Measurements from ENCODE around the gene COL25A1. TPM values are rescaled to one million over a fixed set of nuclear protein-coding genes. Genes with fewer than 3 reads are reported as not detected.

The COL25A1 gene
- total RNA-seq, 2 donors from 2014 or later, result 0.29 TPM; not detected in 1

- no peak for DNase-seq
- intact Hi-C loops (cut with DNase I), result no loop called here
- H3K4me1 ChIP-seq, result no peaks in the 10 kb centered on the region
- no peaks in the 10 kb centered on the region for H3K9me3 ChIP-seq
- H3K27ac ChIP-seq, result no peak overlapping the region
- H3K36me3 ChIP-seq, result no peaks in the 10 kb centered on the region
- no peak overlapping the region for H3K4me3 ChIP-seq
- H3K9ac ChIP-seq (ENCODE audit: low read depth in 2 of 2, low read length in 2 of 2), result no peak overlapping the region
- no peaks in the 10 kb centered on the region for H3K27me3 ChIP-seq
- TF ChIP-seq, protein P1, sequence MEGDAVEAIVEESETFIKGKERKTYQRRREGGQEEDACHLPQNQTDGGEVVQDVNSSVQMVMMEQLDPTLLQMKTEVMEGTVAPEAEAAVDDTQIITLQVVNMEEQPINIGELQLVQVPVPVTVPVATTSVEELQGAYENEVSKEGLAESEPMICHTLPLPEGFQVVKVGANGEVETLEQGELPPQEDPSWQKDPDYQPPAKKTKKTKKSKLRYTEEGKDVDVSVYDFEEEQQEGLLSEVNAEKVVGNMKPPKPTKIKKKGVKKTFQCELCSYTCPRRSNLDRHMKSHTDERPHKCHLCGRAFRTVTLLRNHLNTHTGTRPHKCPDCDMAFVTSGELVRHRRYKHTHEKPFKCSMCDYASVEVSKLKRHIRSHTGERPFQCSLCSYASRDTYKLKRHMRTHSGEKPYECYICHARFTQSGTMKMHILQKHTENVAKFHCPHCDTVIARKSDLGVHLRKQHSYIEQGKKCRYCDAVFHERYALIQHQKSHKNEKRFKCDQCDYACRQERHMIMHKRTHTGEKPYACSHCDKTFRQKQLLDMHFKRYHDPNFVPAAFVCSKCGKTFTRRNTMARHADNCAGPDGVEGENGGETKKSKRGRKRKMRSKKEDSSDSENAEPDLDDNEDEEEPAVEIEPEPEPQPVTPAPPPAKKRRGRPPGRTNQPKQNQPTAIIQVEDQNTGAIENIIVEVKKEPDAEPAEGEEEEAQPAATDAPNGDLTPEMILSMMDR (IDR thresholded peaks at IDR 0.05), result no peak
Observed at GRCh38 chr4:108979759-108980158, 322.7 kb downstream of the COL25A1 start.

DNA sequence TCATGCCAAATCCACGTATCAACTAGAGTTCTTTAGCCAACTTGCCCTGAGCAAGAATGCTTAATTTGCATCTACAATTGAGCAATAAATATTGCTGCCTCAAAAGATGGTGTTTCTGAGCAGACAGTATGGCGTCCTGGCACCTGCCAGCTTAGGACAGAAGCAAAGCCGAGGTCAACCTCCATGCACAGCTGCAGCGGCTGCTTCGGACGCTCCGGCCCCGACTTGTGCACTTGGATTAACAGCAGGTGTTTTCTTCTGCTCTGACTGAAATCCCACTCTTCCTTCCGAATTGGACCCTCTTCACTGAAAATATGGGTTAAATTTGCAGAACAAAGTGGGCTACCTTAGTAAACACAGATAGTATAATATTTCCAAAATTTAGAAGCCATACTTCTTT lies 324.4 kb downstream of the COL25A1 start:
- Histone ChIP-seq H3K36me3 (no peaks in the 10 kb centered on the region), H3K27me3 (no peaks in the 10 kb centered on the region), H3K9me3 (no peaks in the 10 kb centered on the region), H3K4me3 (no peak overlapping the region), H3K4me1 (no peaks in the 10 kb centered on the region), H3K27ac (no peak overlapping the region), H3K9ac (ENCODE audit: low read depth in 2 of 2, low read length in 2 of 2) (no peak overlapping the region)
- intact Hi-C loops (cut with DNase I), result no loop called here
- DNase-seq, result no peak
- TF ChIP-seq, protein P1 (IDR thresholded peaks at IDR 0.05), result no peak

DNA sequence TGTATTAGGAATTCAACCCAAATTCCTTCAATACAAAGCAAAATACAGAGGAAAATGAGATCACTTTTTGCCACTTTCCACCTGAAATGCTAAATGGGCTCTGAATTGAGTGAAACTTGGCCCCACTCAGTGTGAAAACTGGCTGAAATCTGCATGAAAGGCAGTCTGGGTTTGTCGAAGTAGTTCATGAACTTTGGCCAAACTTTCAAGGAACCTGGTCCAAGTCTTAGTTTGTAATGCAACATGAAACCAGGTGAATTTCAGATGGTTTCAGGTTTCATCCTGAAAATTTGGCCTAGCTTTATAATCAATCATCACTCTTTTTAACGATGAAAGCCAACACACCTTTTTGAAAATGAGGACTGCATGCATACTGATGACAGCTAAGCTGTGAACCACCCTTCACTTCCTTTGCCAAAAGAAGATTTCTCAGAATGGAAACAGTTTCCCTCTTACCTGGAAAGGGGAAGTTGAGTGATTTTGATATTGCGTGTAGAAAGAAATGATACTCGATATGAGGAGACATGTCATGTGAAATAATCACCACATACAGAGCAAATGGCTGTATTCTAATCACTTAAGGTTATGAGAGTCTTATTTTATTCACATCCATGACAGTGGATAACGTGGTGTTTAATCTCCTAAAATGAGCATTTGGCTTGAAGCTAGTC lies 329.7 kb downstream of the COL25A1 start:
- DNase-seq, result no peak
- H3K27ac ChIP-seq, result no peak overlapping the region
- H3K36me3 ChIP-seq, result no peaks in the 10 kb centered on the region
- TF ChIP-seq, protein P1 (IDR thresholded peaks at IDR 0.05), result no peak
- no peaks in the 10 kb centered on the region for H3K27me3 ChIP-seq
- no peak overlapping the region for H3K9ac ChIP-seq (ENCODE audit: low read depth in 2 of 2, low read length in 2 of 2)
- H3K9me3 ChIP-seq, result no peaks in the 10 kb centered on the region
- no peaks in the 10 kb centered on the region for H3K4me1 ChIP-seq
- no peak overlapping the region for H3K4me3 ChIP-seq
- intact Hi-C loops (cut with DNase I), result no loop called here

GRCh38 chr4:108971473-108971872 lies 331.0 kb downstream of the COL25A1 start:
- Histone ChIP-seq H3K4me1 (no peaks in the 10 kb centered on the region), H3K9me3 (no peaks in the 10 kb centered on the region), H3K9ac (ENCODE audit: low read depth in 2 of 2, low read length in 2 of 2) (no peak overlapping the region), H3K27ac (no peak overlapping the region), H3K4me3 (no peak overlapping the region), H3K36me3 (no peaks in the 10 kb centered on the region), H3K27me3 (no peaks in the 10 kb centered on the region)
- TF ChIP-seq, protein P1 (IDR thresholded peaks at IDR 0.05), result no peak
- no peak for DNase-seq
- intact Hi-C loops (cut with DNase I), result no loop called here

GRCh38 chr4:108965472-108966076 lies 336.9 kb downstream of the COL25A1 start:
- intact Hi-C loops (cut with DNase I), result no loop called here
- Histone ChIP-seq H3K4me1 (no peaks in the 10 kb centered on the region), H3K9ac (ENCODE audit: low read depth in 2 of 2, low read length in 2 of 2) (no peak overlapping the region), H3K27me3 (no peaks in the 10 kb centered on the region), H3K9me3 (no peaks in the 10 kb centered on the region), H3K27ac (no peak overlapping the region), H3K36me3 (no peaks in the 10 kb centered on the region), H3K4me3 (no peak overlapping the region)
- DNase-seq, result no peak
- TF ChIP-seq, protein P1 (IDR thresholded peaks at IDR 0.05), result no peak
